OCI-LY3 (cell line): ENCODE results near the gene GRIK1.

ENCODE experiments used
- EZH2phosphoT487 ChIP-seq: fragments of 200-600 bp; shearing (Covaris generic); IDR thresholded peaks from 2 replicates; pipeline ENCODE4 v1.6.1; 2018; ENCODE audit warnings: antibody characterized with exemption, mixed run types, low read depth
- TF ChIP-seq, protein P1 (sequence below): fragments of 200-600, 300-600 bp; sonication (generic); IDR thresholded peaks from 2 replicates; pipeline ENCODE4 v1.5.1; 2014; ENCODE audit warnings: antibody characterized with exemption, low read length, low read depth

DNA sequence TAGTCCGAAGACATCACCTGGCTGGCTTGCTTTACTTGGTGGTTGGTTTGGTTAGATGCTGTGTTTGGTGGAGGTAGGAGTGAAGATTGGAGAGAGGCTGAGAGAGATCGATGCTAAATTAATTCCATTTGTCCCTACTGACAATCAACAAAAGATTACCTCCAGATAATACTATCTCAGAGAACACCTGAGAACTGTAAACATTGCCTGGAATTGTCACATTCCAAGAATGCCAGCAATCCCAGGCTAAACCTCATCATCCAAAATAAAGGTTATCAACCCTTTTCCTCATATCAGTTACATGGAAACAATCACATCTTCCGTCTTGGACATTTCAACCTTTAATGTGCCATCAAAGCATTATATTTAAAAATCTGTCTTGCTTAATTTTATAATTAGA lies 141.0 kb downstream of the GRIK1 start:
- TF ChIP-seq, protein P1, sequence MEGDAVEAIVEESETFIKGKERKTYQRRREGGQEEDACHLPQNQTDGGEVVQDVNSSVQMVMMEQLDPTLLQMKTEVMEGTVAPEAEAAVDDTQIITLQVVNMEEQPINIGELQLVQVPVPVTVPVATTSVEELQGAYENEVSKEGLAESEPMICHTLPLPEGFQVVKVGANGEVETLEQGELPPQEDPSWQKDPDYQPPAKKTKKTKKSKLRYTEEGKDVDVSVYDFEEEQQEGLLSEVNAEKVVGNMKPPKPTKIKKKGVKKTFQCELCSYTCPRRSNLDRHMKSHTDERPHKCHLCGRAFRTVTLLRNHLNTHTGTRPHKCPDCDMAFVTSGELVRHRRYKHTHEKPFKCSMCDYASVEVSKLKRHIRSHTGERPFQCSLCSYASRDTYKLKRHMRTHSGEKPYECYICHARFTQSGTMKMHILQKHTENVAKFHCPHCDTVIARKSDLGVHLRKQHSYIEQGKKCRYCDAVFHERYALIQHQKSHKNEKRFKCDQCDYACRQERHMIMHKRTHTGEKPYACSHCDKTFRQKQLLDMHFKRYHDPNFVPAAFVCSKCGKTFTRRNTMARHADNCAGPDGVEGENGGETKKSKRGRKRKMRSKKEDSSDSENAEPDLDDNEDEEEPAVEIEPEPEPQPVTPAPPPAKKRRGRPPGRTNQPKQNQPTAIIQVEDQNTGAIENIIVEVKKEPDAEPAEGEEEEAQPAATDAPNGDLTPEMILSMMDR = no peak
- no peak for TF ChIP-seq EZH2phosphoT487
